HG03108 (cell line): ENCODE results near the gene SPOCK3.
"Not testable (repeated sequence)": the region's sequence is repeated elsewhere in the genome, so short reads cannot be mapped to it uniquely, and the experiment has no call there.

ENCODE experiments used
- ATAC-seq: cut with Tn5 transposase; IDR thresholded peaks from one replicate; pipeline ENCODE4 v1.9.1; 2021; ENCODE audit warnings: moderate library complexity; ENCODE audit not compliant: unreplicated experiment

Gene SPOCK3

GRCh38 chr4:167234316-167234881 lies at the start of gene SPOCK3:
SPOCK3 (minus strand) TSS chr4:167234494.
- no peak for ATAC-seq

GRCh38 chr4:167282171-167282864 lies 48.0 kb upstream of the SPOCK3 start:
- ATAC-seq = no peak

GRCh38 chr4:167281545-167281944 lies 47.3 kb upstream of the SPOCK3 start:
- ATAC-seq = not testable (repeated sequence)

GRCh38 chr4:167274351-167274750 lies 40.1 kb upstream of the SPOCK3 start:
- ATAC-seq = no peak

GRCh38 chr4:167265231-167265630 lies 30.9 kb upstream of the SPOCK3 start:
- ATAC-seq = no peak

- no peak for ATAC-seq
These were observed 14.0 kb upstream of the SPOCK3 start for GRCh38 chr4:167248271-167248670.

- ATAC-seq = no peak
These were observed 5.3 kb upstream of the SPOCK3 start for GRCh38 chr4:167239627-167240026.

- ATAC-seq = no peak
These were observed 3.9 kb upstream of the SPOCK3 start for GRCh38 chr4:167238226-167238625.

GRCh38 chr4:167233685-167234315 lies 494 bp downstream of the SPOCK3 start:
- no peak for ATAC-seq

- ATAC-seq = no peak
These were observed 1.2 kb downstream of the SPOCK3 start for GRCh38 chr4:167232805-167233684.

- no peak for ATAC-seq
These were observed 3.5 kb downstream of the SPOCK3 start for GRCh38 chr4:167230744-167231143.

GRCh38 chr4:167222099-167222498 lies 12.2 kb downstream of the SPOCK3 start:
- peak; percentile 80 for ATAC-seq

- ATAC-seq = no peak
These were observed 13.2 kb downstream of the SPOCK3 start for GRCh38 chr4:167221084-167221483.

- ATAC-seq = no peak
These were observed 16.2 kb downstream of the SPOCK3 start for GRCh38 chr4:167218022-167218608.

GRCh38 chr4:167216783-167217182 lies 17.5 kb downstream of the SPOCK3 start:
- no peak for ATAC-seq

GRCh38 chr4:167210166-167210565 lies 24.1 kb downstream of the SPOCK3 start:
- no peak for ATAC-seq

GRCh38 chr4:167196344-167197012 lies 37.8 kb downstream of the SPOCK3 start:
- no peak for ATAC-seq

- ATAC-seq = no peak
These were observed 43.9 kb downstream of the SPOCK3 start for GRCh38 chr4:167190379-167190778.

GRCh38 chr4:167185465-167185864 lies 48.8 kb downstream of the SPOCK3 start:
- no peak for ATAC-seq

GRCh38 chr4:167183036-167183435 lies 51.3 kb downstream of the SPOCK3 start:
- no peak for ATAC-seq
